Caco-2 (cell line): ENCODE results near the gene LRRC27. TPM values are rescaled to one million over a fixed set of nuclear protein-coding genes. Genes with fewer than 3 reads are reported as not detected.
A peak's percentile ranks its signal among the peaks of the same experiment; 100 is the strongest.

ENCODE experiments used
- BruUV-seq: library from RNA; stranded (reverse); fragments of 400-500 nt; replicated peaks from 2 replicates; lab custom pipeline; 2021; lab: Mats Ljungman, UMichigan
- CTCF ChIA-PET: fragments of 300-600 bp; sonication (Branson Sonifier 250); formaldehyde crosslinking; loops from one replicate; lab custom pipeline; 2022; ENCODE audit warnings: antibody characterized with exemption; lab: Charles Lee
- POLR2A ChIA-PET: fragments of 300-600 bp; sonication (Branson Sonifier 250); formaldehyde crosslinking; loops from one replicate; lab custom pipeline; 2022; ENCODE audit warnings: antibody characterized with exemption; lab: Charles Lee
- DNase-seq, 2 experiments: peaks; one replicate each; pipeline versions ENCODE4 v3.0.0 to v3.0.0-alpha.2; 2020 to 2022
- H3K27me3 ChIP-seq: replicated peaks from 2 replicates; pipeline ENCODE4 v1.6.0; 2011; ENCODE audit warnings: low read length; ENCODE audit not compliant: control insufficient read depth, insufficient read depth
- H3K36me3 ChIP-seq: 2 replicates; pipeline ENCODE4 v1.5.1; 2011; ENCODE audit warnings: low read length; ENCODE audit not compliant: control insufficient read depth, insufficient read depth
- H3K4me1 ChIP-seq: fragments of 250-450 bp; sonication (Bioruptor Pico); 2 replicates; pipeline ENCODE4 v1.5.1; 2020; ENCODE audit warnings: mild to moderate bottlenecking
- H3K4me3 ChIP-seq: 2 replicates; pipeline ENCODE4 v1.5.1; 2011; ENCODE audit warnings: low read depth, mild to moderate bottlenecking, control low read depth, low read length
- H3K9me3 ChIP-seq: fragments of 250-450 bp; sonication (Bioruptor Pico); 2 replicates; pipeline ENCODE4 v1.5.1; 2020; ENCODE audit warnings: mild to moderate bottlenecking, moderate library complexity
- H3K27ac Mint-ChIP-seq: one replicate; pipeline ENCODE4 v1.8.0; 2022; ENCODE audit warnings: mixed read lengths; ENCODE audit not compliant: unreplicated experiment
- H3K27me3 Mint-ChIP-seq: one replicate; pipeline ENCODE4 v1.8.0; 2022; ENCODE audit warnings: mixed read lengths; ENCODE audit not compliant: insufficient read depth, unreplicated experiment
- H3K36me3 Mint-ChIP-seq: one replicate; pipeline ENCODE4 v1.8.0; 2022; ENCODE audit warnings: mild to moderate bottlenecking, mixed read lengths; ENCODE audit not compliant: insufficient read depth, unreplicated experiment
- H3K4me1 Mint-ChIP-seq: one replicate; pipeline ENCODE4 v1.8.0; 2022; ENCODE audit warnings: low read depth, mixed read lengths; ENCODE audit not compliant: unreplicated experiment
- H3K4me3 Mint-ChIP-seq: one replicate; pipeline ENCODE4 v1.8.0; 2022; ENCODE audit warnings: mild to moderate bottlenecking, moderate library complexity, mixed read lengths; ENCODE audit not compliant: unreplicated experiment
- H3K9me3 Mint-ChIP-seq: one replicate; pipeline ENCODE4 v1.8.0; 2022; ENCODE audit warnings: mixed read lengths; ENCODE audit not compliant: unreplicated experiment
- intact Hi-C: fragments of 100-400 bp; cut with micrococcal nuclease; formaldehyde crosslinking; loops from one replicate; pipeline ENCODE4 v1.10.0; 2022; ENCODE audit not compliant: unreplicated experiment
- total RNA-seq: library from RNA; stranded (reverse); gene quantifications from 2 replicates; pipeline ENCODE4 v1.2.3, GENCODE V29; 2022
- TF ChIP-seq, protein P1 (sequence below), 2 experiments: fragments of 200-600 bp in 1 of 2; IDR thresholded peaks; 1 replicate in 1 of 2; 2 replicates in 1 of 2; pipeline versions ENCODE4 v1.5.1 to v1.8.0; 2011 to 2022; ENCODE audit warnings: antibody characterized with exemption in 1 of 2, control low read depth in 1 of 2, inconsistent platforms in 1 of 2, low read depth in 1 of 2, low read length in 1 of 2, mild to moderate bottlenecking in 1 of 2, moderate library complexity in 1 of 2; ENCODE audit not compliant: insufficient read depth in 1 of 2, severe bottlenecking in 1 of 2, unreplicated experiment in 1 of 2

The LRRC27 gene
- total RNA-seq, 1 experiment from 2014 or later, result 11.7 TPM

DNA sequence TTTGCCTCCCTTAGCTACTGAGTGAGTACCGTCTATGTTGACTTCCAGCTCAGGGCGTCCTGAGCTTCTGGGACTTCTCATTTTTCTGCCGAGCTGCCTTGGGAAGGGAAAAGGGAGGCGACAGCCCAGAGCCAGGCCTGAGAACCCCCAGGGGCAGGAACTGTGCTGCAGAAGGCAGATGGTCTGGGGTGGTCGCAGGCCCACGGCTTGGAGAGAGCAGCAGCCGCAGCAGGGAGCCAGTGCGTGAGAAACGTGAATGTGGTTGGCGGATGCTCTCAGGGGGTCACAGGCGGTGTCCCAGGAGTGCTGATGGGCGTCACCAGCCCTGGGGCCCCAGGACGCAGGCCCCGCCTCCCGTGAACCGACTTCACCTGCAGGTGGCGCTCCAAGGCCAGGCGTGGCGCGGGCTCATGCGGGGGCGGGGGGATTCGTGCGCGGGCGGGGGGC, 55.8 kb downstream of the LRRC27 start:
- peak; percentile 66 to 85 for DNase-seq
- no peaks in the 10 kb centered on the region for H3K36me3 ChIP-seq
- no peaks in the 10 kb centered on the region for H3K27me3 ChIP-seq
- POLR2A ChIA-PET, result no interaction called here
- Mint-ChIP-seq H3K27ac (no peak overlapping the region), H3K4me1 (no peaks in the 10 kb centered on the region), H3K27me3 (no peaks in the 10 kb centered on the region), H3K36me3 (no peaks in the 10 kb centered on the region), H3K4me3 (no peak overlapping the region), H3K9me3 (peaks cover 13% of the 10 kb centered on the region)
- TF ChIP-seq, protein P1, sequence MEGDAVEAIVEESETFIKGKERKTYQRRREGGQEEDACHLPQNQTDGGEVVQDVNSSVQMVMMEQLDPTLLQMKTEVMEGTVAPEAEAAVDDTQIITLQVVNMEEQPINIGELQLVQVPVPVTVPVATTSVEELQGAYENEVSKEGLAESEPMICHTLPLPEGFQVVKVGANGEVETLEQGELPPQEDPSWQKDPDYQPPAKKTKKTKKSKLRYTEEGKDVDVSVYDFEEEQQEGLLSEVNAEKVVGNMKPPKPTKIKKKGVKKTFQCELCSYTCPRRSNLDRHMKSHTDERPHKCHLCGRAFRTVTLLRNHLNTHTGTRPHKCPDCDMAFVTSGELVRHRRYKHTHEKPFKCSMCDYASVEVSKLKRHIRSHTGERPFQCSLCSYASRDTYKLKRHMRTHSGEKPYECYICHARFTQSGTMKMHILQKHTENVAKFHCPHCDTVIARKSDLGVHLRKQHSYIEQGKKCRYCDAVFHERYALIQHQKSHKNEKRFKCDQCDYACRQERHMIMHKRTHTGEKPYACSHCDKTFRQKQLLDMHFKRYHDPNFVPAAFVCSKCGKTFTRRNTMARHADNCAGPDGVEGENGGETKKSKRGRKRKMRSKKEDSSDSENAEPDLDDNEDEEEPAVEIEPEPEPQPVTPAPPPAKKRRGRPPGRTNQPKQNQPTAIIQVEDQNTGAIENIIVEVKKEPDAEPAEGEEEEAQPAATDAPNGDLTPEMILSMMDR (IDR thresholded peaks at IDR 0.05; ENCODE audit: insufficient read depth in 1 of 2, low read depth in 1 of 2, low read length in 1 of 2, severe bottlenecking in 1 of 2, unreplicated experiment in 1 of 2), result peak; percentile 68 to 75
- CTCF ChIA-PET, result no interaction called here
- no peaks in the 10 kb centered on the region for H3K9me3 ChIP-seq
- BruUV-seq, result no TSS peak
- H3K4me1 ChIP-seq, result peaks cover 11% of the 10 kb centered on the region
- H3K4me3 ChIP-seq, result no peak overlapping the region
- intact Hi-C loops, result loop anchor here (2.0 to 10.0 kb wide), 2 partner anchors 65 to 247 kb away; no protein-coding TSS in a partner anchor

DNA sequence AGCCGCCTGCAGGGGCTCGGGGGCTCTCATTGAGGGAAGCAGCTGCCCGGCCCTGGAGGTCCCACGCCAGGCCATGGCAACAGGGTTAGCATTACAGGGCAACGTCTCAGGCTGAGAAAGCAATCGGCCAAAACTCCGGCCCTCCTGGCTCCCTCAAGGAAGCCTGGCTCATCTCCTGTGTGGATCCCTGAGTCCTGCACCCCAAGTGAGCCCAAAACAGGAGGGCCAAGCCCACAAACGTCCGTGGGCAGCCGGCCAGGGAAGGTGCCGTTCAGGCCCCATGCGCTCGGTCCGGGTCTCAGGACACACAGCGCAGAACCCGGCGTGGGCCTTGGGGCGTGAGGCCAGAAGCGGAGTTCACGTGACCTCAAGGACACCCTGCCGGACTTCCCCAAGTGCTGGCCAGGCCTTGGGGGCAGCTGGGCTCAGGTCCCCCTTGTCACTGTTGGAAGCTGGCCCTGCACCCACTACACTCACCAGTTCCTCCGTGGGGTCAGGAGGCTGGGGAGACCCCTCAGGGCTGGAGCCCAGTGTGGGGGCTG, 57.0 kb downstream of the LRRC27 start:
- H3K4me1 Mint-ChIP-seq, result no peaks in the 10 kb centered on the region
- intact Hi-C loops, result loop anchor here (2.0 to 10.0 kb wide), 2 partner anchors 64 to 246 kb away; no protein-coding TSS in a partner anchor
- POLR2A ChIA-PET, result no interaction called here
- TF ChIP-seq, protein P1 (IDR thresholded peaks at IDR 0.05; ENCODE audit: insufficient read depth in 1 of 2, low read depth in 1 of 2, low read length in 1 of 2, severe bottlenecking in 1 of 2, unreplicated experiment in 1 of 2), result no peak
- no peaks in the 10 kb centered on the region for H3K27me3 Mint-ChIP-seq
- H3K9me3 Mint-ChIP-seq, result peaks cover 14% of the 10 kb centered on the region
- no peaks in the 10 kb centered on the region for H3K27me3 ChIP-seq
- CTCF ChIA-PET, result no interaction called here
- BruUV-seq, result no TSS peak
- H3K36me3 Mint-ChIP-seq, result no peaks in the 10 kb centered on the region
- H3K4me1 ChIP-seq, result peaks cover 11% of the 10 kb centered on the region
- H3K4me3 ChIP-seq, result no peak overlapping the region
- H3K9me3 ChIP-seq, result no peaks in the 10 kb centered on the region
- no peaks in the 10 kb centered on the region for H3K36me3 ChIP-seq
- H3K4me3 Mint-ChIP-seq, result peak overlapping the region; percentile 20
- H3K27ac Mint-ChIP-seq, result no peak overlapping the region
- DNase-seq, result no peak

DNA sequence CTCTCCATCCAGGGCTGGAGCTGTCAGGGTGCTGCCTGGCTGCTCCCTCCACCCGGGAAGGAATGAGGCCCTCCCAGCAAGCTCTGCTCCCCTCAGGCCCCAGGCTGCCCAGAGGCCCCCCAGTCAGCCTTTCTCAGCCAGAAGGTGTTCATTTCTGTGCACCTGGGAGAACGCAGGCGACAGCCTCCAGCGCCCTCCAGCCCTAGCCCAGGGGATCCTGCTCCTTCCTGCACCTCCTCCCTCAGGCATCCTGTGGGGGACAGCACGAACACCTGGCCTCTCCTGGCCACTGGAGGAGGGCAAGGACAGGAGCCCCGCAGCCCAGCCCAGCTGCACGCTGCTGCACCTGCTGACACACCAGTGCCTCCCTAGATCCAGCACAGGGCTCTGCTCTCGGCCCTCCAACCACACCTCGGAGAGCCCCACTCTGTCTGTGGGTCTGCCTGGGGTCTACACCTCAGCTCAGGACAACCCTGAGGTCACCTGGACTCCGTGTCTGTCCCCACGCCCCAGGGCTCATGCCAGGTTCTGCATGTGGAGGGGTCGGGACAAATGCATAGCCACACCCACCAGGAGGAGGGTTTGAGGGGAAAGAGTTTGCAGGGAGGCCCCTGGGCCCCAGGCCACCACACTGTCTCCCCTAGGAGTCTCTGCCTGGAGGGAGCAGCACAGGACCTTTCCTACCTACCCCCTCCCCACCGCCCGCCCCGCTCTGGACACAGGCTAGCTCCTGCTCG, 57.6 kb downstream of the LRRC27 start:
- Mint-ChIP-seq H3K27me3 (no peaks in the 10 kb centered on the region), H3K36me3 (no peaks in the 10 kb centered on the region), H3K27ac (no peak overlapping the region), H3K4me3 (peak overlapping the region; percentile 20), H3K9me3 (peaks cover 14% of the 10 kb centered on the region), H3K4me1 (no peaks in the 10 kb centered on the region)
- Histone ChIP-seq H3K9me3 (no peaks in the 10 kb centered on the region), H3K27me3 (no peaks in the 10 kb centered on the region), H3K36me3 (no peaks in the 10 kb centered on the region), H3K4me1 (peaks cover 11% of the 10 kb centered on the region), H3K4me3 (no peak overlapping the region)
- ChIA-PET POLR2A (interaction anchor here (0.5 kb wide), 1 partner anchor 32 kb away, joined by 6 read pairs; no protein-coding TSS in a partner anchor), CTCF (no interaction called here)
- TF ChIP-seq, protein P1 (IDR thresholded peaks at IDR 0.05; ENCODE audit: insufficient read depth in 1 of 2, low read depth in 1 of 2, low read length in 1 of 2, severe bottlenecking in 1 of 2, unreplicated experiment in 1 of 2), result no peak
- peak; percentile 37 to 59 for DNase-seq
- intact Hi-C loops, result loop anchor here (2.0 to 10.0 kb wide), 2 partner anchors 63 to 245 kb away; no protein-coding TSS in a partner anchor
- no TSS peak for BruUV-seq
